Activated gamma-delta T cell treated with anti-CD3 and anti-CD28 coated beads, Interleukin-2, amount 50 U/mL, for 16 hours (primary cell): ENCODE data around the gene NTNG2.

Experiments used
- DNase-seq: peaks from one replicate; pipeline ENCODE4 v3.0.0-alpha.2; 2020; ENCODE audit warnings: low read depth

NTNG2 gene

DNA sequence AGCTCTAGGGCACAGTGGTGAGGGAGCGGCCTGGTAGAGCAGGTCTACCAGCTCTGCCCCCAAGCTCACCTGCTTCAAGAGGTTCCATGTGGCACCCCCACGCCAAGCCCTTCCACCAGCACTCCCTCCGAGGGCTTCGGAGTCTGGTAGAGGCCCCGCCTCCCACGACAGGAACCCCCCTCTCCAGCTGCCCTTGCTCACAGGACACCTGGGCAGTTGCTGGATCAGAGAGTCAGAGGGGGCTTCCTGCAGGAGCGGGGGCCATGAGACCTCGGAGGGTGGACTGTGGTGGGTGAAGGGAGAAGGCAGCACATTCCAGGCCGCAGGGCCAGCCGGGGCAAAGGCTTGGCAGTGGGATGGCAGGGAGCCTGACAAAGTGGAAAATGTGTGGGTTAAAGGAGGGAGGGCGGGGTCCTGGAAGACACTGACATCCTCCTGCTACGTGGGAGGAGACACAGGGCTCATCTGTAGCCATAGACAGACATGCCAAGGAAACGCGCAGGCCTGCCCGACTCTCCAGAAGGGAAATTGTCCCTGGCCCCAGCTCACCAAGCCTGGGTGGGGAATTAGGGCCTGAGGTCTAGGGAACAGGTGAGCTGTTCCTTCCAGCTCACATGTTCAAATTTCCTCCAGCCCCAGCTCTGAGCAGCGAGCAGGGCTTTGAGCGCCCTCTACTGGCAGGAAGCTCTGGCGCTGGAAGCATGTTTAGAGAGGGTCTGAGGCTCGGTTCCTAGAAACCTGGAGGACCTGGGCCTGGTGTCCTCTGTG lies 74.2 kb downstream of the NTNG2 start:
- DNase-seq = peak; percentile 69

- no peak for DNase-seq
Observed at GRCh38 chr9:132236662-132237311, 74.9 kb downstream of the NTNG2 start.

DNA sequence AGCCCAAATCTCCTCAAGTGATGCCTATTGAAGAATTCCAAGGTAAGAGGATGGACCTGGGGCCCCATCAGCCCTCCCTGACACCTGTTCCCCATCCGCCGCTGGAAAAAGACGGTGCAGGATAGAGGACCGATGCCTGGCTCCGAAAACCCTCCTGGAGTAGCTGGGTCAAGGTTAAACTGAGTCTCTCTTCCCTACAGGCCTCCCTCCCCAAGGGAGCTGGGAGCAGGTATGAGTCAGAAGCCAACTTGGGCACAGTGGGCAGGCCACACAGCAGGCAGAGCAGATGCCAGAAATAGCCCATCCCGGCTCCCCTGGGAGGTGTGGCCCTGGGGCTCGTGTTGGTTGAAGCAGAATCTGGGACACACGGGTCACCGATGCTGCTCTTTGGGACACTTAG lies 75.6 kb downstream of the NTNG2 start:
- no peak for DNase-seq

- DNase-seq = no peak
Observed at GRCh38 chr9:132238026-132238972, 76.4 kb downstream of the NTNG2 start.

- no peak for DNase-seq
Observed at GRCh38 chr9:132238992-132239391, 77.1 kb downstream of the NTNG2 start.

- no peak for DNase-seq
Observed at GRCh38 chr9:132239518-132239917, 77.7 kb downstream of the NTNG2 start.

GRCh38 chr9:132239999-132240840 lies 78.4 kb downstream of the NTNG2 start:
- DNase-seq = no peak

GRCh38 chr9:132240841-132241482 lies 79.1 kb downstream of the NTNG2 start:
- DNase-seq = peak; percentile 99

DNA sequence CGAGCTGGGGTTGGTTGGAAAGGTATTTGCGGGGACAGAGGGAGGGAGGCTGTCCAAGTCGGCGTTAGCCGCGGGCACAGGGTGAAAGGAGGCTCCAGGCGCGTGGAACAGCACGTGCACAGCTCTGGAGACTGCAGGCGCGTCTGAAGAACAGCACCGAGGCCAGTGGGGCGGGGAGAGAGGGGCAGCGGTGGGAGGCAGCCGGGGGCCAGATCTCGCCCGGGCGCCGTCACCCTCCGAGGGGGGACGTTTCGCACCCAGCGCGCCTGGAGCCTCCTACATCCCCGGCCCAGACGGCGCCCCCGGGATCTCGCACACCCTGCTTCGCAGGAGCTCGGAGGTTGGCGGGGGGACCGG lies 79.6 kb downstream of the NTNG2 start:
- DNase-seq = no peak

DNA sequence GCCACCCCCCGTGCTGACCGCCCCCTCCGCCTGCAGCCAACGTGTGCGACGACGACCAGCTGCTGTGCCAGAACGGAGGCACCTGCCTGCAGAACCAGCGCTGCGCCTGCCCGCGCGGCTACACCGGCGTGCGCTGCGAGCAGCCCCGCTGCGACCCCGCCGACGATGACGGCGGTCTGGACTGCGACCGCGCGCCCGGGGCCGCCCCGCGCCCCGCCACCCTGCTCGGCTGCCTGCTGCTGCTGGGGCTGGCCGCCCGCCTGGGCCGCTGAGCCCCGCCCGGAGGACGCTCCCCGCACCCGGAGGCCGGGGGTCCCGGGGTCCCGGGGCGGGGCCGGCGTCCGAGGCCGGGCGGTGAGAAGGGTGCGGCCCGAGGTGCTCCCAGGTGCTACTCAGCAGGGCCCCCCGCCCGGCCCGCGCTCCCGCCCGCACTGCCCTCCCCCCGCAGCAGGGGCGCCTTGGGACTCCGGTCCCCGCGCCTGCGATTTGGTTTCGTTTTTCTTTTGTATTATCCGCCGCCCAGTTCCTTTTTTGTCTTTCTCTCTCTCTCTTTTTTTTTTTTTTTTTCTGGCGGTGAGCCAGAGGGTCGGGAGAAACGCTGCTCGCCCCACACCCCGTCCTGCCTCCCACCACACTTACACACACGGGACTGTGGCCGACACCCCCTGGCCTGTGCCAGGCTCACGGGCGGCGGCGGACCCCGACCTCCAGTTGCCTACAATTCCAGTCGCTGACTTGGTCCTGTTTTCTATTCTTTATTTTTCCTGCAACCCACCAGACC lies 80.2 kb downstream of the NTNG2 start:
- DNase-seq = peak; percentile 22

DNA sequence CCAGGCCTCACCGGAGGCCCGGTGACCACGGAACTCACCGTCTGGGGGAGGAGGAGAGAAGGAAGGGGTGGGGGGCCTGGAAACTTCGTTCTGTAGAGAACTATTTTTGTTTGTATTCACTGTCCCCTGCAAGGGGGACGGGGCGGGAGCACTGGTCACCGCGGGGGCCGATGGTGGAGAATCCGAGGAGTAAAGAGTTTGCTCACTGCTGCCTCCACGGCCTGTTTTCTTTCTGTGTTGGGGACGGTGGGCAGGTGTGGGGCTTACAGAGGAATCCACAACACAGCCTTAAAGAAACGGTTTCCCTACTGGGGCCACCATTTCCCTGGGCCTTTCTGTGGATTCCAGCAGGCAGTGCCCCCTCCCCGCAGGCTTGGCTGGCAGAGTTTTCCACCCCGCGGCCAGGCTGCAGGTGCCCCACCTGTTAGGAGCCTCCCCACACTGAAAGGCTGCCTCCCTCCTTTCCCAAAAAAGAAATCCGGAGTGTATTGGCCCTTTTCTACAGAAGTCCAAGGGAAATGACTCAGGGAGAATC lies 80.8 kb downstream of the NTNG2 start:
- DNase-seq = no peak

- no peak for DNase-seq
Observed at GRCh38 chr9:132243156-132244074, 81.6 kb downstream of the NTNG2 start.

- no peak for DNase-seq
Observed at GRCh38 chr9:132244582-132245455, 83.0 kb downstream of the NTNG2 start.

- DNase-seq = no peak
Observed at GRCh38 chr9:132245465-132245864, 83.6 kb downstream of the NTNG2 start.

DNA sequence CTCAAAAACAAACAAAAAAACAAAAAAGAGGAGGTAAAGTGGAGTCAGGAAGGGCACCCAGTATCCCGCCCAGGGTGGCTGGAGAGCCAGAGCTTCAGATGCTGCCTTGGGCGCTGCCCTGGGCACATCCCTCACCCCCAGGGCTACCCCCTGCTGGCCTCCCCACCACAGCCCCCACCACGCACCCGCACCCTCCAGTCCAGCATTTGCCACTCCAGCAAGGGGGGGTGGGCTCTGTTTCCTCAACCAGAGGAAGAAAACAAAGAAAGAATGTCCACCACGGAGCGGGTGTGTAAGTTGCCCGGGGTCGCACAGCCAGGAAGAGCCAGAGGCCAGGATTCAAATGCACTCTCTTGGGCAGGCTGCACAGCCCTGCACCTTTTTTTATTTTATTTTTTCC lies 86.1 kb downstream of the NTNG2 start:
- no peak for DNase-seq

DNA sequence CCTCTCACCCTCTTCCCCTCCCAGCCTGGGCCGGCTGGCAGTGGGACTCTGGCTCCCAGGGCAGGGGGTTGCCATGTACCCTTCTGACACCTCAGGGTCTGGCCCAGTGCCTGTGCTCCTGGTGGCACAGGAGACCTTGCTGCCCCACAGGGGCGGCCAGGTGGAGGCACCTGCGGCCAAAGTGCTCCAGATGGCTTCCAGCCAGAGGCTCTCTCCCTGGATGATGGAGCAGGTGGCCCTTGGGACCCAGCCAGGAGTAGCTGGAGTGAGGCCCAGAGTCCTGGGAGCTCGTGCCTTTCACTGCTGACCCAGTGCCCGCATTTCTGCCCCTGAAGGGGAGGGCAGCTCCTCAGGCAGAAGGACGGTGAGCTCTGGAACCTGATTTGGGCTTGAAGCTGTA lies 87.3 kb downstream of the NTNG2 start:
- no peak for DNase-seq

DNA sequence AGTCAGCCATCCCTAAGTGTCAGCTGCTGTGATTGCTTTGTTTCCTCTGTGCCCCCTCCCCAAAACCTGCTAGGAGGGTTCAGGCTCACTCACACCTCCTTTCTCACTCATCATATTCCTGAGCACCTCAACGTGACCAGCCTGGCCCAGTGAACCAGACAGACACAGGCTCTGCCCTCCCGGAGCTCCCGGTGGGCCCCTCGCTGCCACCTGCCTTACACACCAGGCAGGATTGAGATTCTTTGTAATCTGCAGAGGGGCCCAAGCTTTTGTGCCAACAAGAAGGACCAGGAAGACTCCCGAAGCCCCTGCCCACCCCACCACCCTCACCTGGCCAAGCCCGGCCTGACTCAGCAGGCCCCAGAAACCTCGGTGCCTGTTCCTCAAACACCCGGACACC lies 87.8 kb downstream of the NTNG2 start:
- no peak for DNase-seq
